NCI-H1436 (cell line): ENCODE results near the gene EML2.
"Not testable (repeated sequence)": the region's sequence is repeated elsewhere in the genome, so short reads cannot be mapped to it uniquely, and the experiment has no call there.

Source experiments
- DNase-seq: peaks from one replicate; lab custom pipeline; 2025; lab: John Stamatoyannopoulos, UW

The EML2 gene, protein sequence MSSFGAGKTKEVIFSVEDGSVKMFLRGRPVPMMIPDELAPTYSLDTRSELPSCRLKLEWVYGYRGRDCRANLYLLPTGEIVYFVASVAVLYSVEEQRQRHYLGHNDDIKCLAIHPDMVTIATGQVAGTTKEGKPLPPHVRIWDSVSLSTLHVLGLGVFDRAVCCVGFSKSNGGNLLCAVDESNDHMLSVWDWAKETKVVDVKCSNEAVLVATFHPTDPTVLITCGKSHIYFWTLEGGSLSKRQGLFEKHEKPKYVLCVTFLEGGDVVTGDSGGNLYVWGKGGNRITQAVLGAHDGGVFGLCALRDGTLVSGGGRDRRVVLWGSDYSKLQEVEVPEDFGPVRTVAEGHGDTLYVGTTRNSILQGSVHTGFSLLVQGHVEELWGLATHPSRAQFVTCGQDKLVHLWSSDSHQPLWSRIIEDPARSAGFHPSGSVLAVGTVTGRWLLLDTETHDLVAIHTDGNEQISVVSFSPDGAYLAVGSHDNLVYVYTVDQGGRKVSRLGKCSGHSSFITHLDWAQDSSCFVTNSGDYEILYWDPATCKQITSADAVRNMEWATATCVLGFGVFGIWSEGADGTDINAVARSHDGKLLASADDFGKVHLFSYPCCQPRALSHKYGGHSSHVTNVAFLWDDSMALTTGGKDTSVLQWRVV

DNA sequence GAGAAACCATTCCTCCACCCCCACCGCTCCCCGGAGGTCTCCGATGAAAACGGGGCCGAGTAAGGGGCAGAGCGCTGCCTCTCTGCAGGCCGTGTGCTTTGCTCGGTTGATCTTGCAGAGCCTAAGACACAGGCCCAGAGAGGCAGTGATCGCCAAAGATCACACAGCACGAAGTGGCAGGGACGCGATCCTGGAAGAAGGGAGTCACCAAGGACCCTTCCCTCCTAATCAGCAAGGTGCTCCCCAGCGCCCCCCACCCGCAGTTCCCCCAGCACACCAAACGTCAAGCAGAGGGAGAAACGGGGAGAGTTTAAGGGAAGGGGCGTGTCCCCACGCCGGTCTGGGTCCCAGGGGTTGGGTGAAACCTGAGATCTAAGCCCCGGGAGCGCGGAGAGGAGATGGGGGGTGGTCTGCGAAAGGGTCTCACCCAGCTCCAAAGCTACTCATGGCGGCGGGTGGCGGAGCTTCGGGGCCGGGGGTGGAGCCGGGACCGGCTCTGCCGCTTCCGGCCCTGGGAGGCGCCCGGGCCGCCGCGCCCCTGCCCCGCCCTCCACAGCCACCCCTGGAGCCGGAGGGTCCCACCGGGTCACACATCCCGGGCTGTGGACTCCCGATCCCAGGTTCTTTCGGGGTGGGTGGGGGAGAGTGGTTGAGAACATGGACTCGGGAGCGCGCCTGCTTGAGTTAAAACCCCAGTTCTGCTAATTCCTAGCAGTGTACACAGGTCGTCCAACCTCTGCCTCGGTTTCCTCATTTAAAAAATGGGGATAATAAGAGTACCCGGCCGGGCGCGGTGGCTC, at the start of gene EML2:
Gene EML2 (minus strand): TSS at position 468 of the 800 bp plus-strand sequence. CDS start 21 bp downstream, at position 447.
- DNase-seq: peak; percentile 52

- no peak for DNase-seq
Measured at GRCh38 chr19:45687599-45687998, 48.4 kb upstream of the EML2 start.

DNA sequence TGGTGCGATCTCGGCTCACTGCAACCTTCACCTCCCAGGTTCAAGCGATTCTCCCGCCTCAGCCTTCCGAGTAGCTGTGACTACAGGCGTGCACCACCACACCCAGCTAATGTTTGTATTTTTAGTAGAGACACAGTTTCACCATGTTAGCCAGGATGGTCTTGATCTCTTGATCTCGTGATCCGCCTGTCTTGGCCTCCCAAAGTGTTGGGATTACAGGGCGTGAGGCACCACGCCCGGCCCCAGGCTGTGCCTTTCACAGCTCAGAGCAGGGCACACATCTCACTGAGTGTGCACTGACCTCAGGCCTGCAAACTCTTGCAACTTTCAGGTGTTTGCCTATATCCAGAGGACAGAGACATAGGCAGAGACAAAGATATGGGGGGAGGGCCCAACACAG, 45.8 kb upstream of the EML2 start:
- DNase-seq: not testable (repeated sequence)

DNA sequence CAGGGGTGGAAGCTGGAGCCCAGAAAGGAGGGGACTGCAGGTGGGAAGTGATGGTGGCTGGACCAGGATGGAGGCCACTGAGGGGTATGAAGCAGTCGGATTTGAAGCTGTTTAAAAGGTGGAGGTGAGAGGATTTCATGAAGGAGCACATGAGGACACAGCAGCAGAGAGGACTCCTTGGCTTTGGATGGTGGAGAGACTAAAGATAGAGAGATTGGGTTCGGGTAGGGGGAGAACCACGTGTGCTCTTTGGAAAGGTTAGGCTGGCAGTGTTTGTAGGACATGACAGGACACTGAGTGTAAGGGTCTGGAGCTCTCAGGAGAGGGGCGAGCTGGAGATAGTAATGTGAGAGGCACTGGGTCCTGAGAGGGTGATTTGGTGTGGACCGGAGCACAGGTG, 43.7 kb upstream of the EML2 start:
- DNase-seq: no peak

GRCh38 chr19:45682117-45682516, 42.9 kb upstream of the EML2 start:
- no peak for DNase-seq

- DNase-seq: peak; percentile 62
Measured at GRCh38 chr19:45681391-45682015, 42.3 kb upstream of the EML2 start.

DNA sequence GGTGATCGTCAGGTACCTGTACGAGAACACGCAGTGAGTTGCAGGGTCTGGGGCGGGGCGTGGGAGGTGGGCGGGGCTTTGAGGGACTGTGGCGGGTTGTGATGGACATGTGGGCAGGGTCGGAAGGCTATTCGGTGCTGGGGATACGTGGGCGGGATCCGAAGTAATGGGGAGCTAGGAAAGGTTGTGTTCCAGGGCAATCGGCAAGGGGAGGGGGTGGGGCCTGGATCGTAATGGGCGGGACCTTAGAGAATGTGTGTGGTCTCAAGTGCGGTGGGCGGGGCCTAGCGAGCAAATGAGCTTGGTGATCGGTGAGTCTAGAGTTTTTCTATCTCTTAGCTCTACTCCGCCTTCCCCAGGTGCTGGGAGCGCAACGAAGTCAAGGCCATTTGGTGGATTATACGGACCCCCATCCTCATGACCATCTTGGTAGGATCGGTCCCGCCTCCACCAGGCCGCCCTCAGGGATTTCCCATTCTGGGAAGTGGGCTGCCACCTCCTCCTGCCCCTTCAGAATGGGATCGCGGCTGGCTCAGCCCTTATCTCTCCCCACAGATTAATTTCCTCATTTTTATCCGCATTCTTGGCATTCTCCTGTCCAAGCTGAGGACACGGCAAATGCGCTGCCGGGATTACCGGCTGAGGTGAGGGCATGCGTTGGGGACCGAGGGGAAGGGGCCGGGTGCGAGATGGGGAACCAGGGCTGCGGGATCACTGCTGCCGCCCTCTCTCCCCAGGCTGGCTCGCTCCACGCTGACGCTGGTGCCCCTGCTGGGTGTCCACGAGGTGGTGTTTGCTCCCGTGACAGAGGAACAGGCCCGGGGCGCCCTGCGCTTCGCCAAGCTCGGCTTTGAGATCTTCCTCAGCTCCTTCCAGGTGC, 38.4 kb upstream of the EML2 start:
- peak; percentile 84 for DNase-seq

GRCh38 chr19:45676851-45677263, 37.7 kb upstream of the EML2 start:
- no peak for DNase-seq

DNA sequence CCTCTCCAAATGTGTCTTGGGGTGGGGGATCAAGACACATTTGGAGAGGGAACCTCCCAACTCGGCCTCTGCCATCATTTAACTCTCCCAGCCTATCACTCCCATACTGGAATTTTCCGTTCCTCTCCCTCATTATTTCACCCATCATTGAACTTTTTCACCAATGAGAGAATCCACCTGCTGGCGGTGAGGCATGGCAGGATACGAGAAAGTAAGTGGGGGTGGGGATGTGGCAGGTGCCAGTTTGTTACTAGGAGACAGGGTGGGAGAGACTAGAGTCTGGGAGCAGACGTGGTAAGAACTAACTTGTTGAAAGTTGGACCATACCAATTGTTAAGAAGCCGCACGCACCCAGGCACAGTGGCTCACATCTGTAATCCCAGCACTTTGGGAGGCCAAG, 35.7 kb upstream of the EML2 start:
- no peak for DNase-seq

GRCh38 chr19:45670670-45671453, 31.7 kb upstream of the EML2 start:
- DNase-seq: peak; percentile 73

DNA sequence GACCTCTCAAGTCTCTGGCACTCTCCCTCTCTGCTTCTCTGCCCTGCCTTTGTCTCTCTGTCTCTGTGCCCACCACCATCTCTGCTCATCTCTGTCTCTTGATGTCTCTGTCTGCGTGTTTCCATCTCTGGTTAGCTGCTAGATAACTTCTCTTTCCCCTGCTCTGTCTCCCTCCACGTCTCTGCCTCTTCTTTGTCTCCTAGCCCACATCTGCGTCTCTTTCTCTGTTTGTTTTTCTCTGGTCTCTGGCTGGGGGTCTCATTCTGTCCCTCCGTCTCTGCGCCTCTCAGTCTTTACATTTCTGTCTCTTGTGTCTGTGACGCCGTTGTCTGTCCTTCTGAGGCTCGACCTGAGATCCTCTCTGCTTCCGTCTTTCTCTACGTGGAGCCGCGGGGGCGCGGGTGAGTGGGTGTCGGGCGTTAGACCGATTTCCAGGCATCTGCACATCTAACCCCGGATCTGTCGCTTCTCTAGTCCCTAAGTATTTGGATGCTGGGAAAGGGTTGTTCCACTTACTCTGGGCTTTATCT, 29.2 kb upstream of the EML2 start:
- no peak for DNase-seq

DNA sequence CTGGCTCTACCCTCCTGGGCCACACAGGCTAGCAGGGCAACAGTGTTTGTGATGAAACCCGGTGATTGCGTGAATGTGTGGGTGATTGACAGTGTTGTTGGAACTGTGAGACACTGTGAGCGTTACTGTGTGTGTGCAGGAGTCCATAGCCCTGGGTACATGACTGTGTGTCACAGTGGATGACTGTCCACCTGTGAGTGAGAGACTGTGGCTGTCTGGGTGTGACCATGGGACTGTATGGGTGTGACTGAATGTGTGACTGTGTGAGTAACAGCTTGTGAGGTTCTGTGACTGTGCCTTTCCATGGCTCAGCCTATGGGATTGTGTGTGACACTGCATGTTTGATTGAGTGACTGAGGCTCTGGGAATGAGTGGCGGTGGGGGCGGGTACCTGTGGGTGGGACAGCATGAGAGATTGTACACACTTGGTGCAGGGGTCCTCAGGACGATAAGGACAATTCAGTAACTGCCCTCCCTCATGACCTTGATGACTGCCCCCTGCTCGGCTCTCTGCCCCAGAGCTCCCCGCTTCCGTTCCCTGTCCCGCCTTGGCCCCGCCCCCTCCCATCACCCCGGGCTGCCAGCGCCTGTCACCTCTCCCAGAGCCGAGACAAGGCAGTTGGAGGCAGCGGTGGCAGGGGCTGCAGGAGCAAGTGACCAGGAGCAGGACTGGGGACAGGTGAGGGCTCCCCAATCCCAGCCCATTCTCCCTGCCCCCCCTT, 28.6 kb upstream of the EML2 start, which contains the start of gene GIPR:
Gene GIPR (plus strand): TSS at position 602 of the 722 bp plus-strand sequence. CDS start 1,300 bp downstream, outside the sequence.
- DNase-seq: peak; percentile 9

GRCh38 chr19:45664575-45664974, 25.4 kb upstream of the EML2 start:
- DNase-seq: no peak

DNA sequence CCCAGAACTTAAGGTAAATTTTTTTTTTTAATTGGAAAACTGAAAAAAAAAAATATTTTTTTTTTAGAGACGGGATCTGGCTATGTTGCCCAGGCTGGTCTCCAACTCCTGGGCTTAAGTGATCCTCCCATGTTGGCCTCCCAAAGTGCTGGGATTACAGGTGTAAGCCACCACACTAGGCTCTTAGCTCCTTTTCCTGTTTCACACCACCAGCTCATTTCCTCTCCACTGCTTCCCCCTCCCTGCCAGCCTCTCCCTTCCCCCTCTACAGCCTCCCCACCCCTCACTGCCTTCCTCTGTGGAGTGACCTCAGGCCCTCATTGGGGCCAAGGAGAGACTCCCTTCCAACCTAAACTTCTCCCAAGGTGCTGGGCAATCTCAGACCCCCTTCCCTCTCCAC, 24.6 kb upstream of the EML2 start:
- no peak for DNase-seq

DNA sequence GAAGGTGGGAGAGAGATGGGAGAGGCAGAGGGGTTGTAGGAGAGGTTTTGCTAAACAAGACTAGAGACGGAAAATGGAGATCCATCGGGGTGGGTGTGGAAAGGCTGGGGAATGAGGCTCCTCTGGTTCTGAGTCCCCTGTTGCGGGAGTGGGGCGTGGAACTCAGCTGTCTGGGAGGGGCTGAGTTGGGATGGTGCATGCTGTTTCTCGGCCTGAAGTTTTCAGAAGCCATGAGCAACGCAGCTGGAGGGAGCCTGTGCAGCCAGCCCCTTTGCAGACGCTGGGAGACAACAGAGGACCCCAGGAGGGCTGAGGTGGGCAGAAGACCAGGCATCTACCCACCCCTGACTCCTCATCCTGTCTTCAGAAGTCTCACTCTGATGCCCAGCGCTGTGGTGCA, 21.4 kb upstream of the EML2 start:
- no peak for DNase-seq

- DNase-seq: no peak
Measured at GRCh38 chr19:45659096-45659729, 20.0 kb upstream of the EML2 start.

GRCh38 chr19:45657520-45658167, 18.4 kb upstream of the EML2 start:
- DNase-seq: no peak

DNA sequence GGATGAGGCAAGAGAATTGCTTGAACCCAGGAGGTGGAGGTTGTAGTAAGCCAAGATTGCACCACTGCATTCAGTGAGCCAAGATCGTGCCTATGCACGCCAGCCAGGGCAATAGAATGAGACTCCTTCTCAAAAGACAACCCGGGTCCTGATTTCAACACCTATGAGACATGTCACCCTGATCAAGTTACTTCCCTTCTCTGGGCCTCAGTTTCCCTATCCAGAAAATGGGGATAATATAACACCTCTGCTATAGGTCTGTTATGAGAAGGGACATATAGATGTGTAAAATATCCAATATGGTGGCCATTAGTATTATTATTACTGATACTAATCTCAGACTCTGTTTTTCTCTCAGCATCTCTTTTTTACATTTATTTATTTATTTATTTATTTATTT, 15.9 kb upstream of the EML2 start:
- DNase-seq: no peak
